Immature natural killer cell (primary cell): ENCODE measurements around the gene CCDC116. TPM values are rescaled to one million over a fixed set of nuclear protein-coding genes. Genes with fewer than 3 reads are reported as not detected.

ENCODE experiments used
- DNase-seq, 3 donors: peaks; one replicate each; pipeline ENCODE4 v3.0.0; 2022; ENCODE audit warnings: mixed read lengths in 1 of 3
- H3K27ac Mint-ChIP-seq, 6 donors: one replicate each; pipeline ENCODE4 v1.8.0; 2020; ENCODE audit warnings: mixed read lengths in 6 of 6, mild to moderate bottlenecking in 5 of 6, inconsistent platforms in 4 of 6, moderate library complexity in 3 of 6
- H3K27me3 Mint-ChIP-seq, 3 donors: one replicate each; pipeline ENCODE4 v1.8.0; 2020 to 2021; ENCODE audit warnings: low read depth in 3 of 3, mild to moderate bottlenecking in 3 of 3, mixed read lengths in 3 of 3, moderate library complexity in 3 of 3, inconsistent platforms in 1 of 3
- H3K36me3 Mint-ChIP-seq, 3 donors: one replicate each; pipeline ENCODE4 v1.8.0; 2020; ENCODE audit warnings: mixed read lengths in 3 of 3, inconsistent platforms in 2 of 3, mild to moderate bottlenecking in 2 of 3
- H3K4me1 Mint-ChIP-seq, 2 donors: one replicate each; pipeline ENCODE4 v1.8.0; 2020; ENCODE audit warnings: inconsistent platforms in 2 of 2, mild to moderate bottlenecking in 2 of 2, mixed read lengths in 2 of 2, moderate library complexity in 1 of 2
- H3K4me3 Mint-ChIP-seq, 5 donors: one replicate each; pipeline ENCODE4 v1.8.0; 2020; ENCODE audit warnings: mild to moderate bottlenecking in 5 of 5, mixed read lengths in 5 of 5, inconsistent platforms in 3 of 5, moderate library complexity in 3 of 5
- H3K9me3 Mint-ChIP-seq, 6 donors: one replicate each; pipeline ENCODE4 v1.8.0; 2020; ENCODE audit warnings: mild to moderate bottlenecking in 6 of 6, mixed read lengths in 6 of 6, inconsistent platforms in 4 of 6, moderate library complexity in 3 of 6
- polyA plus RNA-seq, 3 donors: library from polyadenylated mRNA; unstranded; fragments of 300-500 nt; fragmentation: Illumina TruSeq; gene quantifications; one replicate each; pipeline ENCODE4 v1.2.3, GENCODE V29; 2021

The CCDC116 gene
- polyA plus RNA-seq, 3 donors from 2014 or later = 0.13 TPM; not detected in 2

DNA sequence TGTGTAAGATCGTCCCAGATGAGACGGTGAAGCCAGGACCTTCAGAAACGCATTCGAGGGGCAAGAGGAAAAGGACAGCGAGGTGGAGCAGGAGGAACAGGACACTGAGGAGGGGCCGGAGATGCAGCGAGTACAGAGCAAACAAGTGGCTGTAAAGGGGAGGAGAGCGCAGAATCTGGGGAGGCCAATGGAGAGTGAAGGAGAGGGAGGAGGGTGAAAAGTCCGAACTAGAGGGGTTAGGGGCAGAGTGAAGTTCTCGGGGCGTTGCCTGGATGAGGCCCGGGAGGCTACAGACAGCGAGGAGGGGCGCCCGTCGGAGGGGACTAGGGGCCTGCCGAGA lies 24.4 kb downstream of the CCDC116 start:
- Mint-ChIP-seq H3K27me3 (peaks cover 0 to 2% (median 1%) of the 10 kb centered on the region in 3 donors), H3K27ac (peak overlapping the region in 5 of 6 donors; percentile 37 to 82 (median 74))
- no peak for DNase-seq

GRCh38 chr22:21657360-21658032 lies 24.9 kb downstream of the CCDC116 start:
- no peaks in the 10 kb centered on the region for H3K36me3 Mint-ChIP-seq
- DNase-seq = peak; percentile 77 to 81 (median 81)
- no peaks in the 10 kb centered on the region for H3K9me3 Mint-ChIP-seq
- H3K27me3 Mint-ChIP-seq = peaks cover 0 to 2% (median 1%) of the 10 kb centered on the region in 3 donors
- peaks cover 13 to 16% of the 10 kb centered on the region in 2 donors for H3K4me1 Mint-ChIP-seq
- peak overlapping the region; percentile 78 to 92 (median 85) for H3K4me3 Mint-ChIP-seq
- peak overlapping the region; percentile 48 to 84 (median 76) for H3K27ac Mint-ChIP-seq

More for the DNA sequence above, 24.4 kb downstream of the CCDC116 start:
- H3K9me3 Mint-ChIP-seq = no peaks in the 10 kb centered on the region
- H3K4me1 Mint-ChIP-seq = peaks cover 14 to 16% of the 10 kb centered on the region in 2 donors
- H3K36me3 Mint-ChIP-seq = no peaks in the 10 kb centered on the region
- peak overlapping the region; percentile 71 to 90 (median 78) for H3K4me3 Mint-ChIP-seq

- H3K4me3 Mint-ChIP-seq = no peak overlapping the region
- no peak for DNase-seq
Measured at GRCh38 chr22:21659864-21660525, 27.4 kb downstream of the CCDC116 start.

GRCh38 chr22:21660904-21661303 lies 28.3 kb downstream of the CCDC116 start:
- Mint-ChIP-seq H3K27me3 (peaks cover 4 to 8% (median 7%) of the 10 kb centered on the region in 3 donors), H3K27ac (no peak overlapping the region), H3K4me1 (peaks cover 26 to 27% of the 10 kb centered on the region in 2 donors), H3K9me3 (no peaks in the 10 kb centered on the region), H3K4me3 (no peak overlapping the region), H3K36me3 (no peaks in the 10 kb centered on the region)
- no peak for DNase-seq

More at GRCh38 chr22:21659864-21660525, 27.4 kb downstream of the CCDC116 start:
- peaks cover 0 to 5% (median 2%) of the 10 kb centered on the region in 3 donors for H3K27me3 Mint-ChIP-seq
- no peaks in the 10 kb centered on the region for H3K9me3 Mint-ChIP-seq
- peaks cover 16 to 21% of the 10 kb centered on the region in 2 donors for H3K4me1 Mint-ChIP-seq
- no peaks in the 10 kb centered on the region for H3K36me3 Mint-ChIP-seq
- H3K27ac Mint-ChIP-seq = no peak overlapping the region

- H3K9me3 Mint-ChIP-seq = no peaks in the 10 kb centered on the region
- peaks cover 10 to 15% (median 13%) of the 10 kb centered on the region in 3 donors for H3K27me3 Mint-ChIP-seq
- no peaks in the 10 kb centered on the region for H3K36me3 Mint-ChIP-seq
- no peak overlapping the region for H3K4me3 Mint-ChIP-seq
- H3K4me1 Mint-ChIP-seq = peaks cover 26% of the 10 kb centered on the region in 2 donors
- no peak overlapping the region for H3K27ac Mint-ChIP-seq
- DNase-seq = no peak
Measured at GRCh38 chr22:21661991-21662390, 29.4 kb downstream of the CCDC116 start.

GRCh38 chr22:21663738-21664137 lies 31.2 kb downstream of the CCDC116 start:
- Mint-ChIP-seq H3K27me3 (peaks cover 12 to 20% (median 17%) of the 10 kb centered on the region in 3 donors), H3K4me3 (peak overlapping the region; percentile 19 to 67 (median 38)), H3K4me1 (peaks cover 28 to 35% of the 10 kb centered on the region in 2 donors), H3K27ac (peak overlapping the region in 3 of 6 donors; percentile 61 to 65 (median 63)), H3K9me3 (no peaks in the 10 kb centered on the region), H3K36me3 (no peaks in the 10 kb centered on the region)
- no peak for DNase-seq

GRCh38 chr22:21665047-21665851 lies 32.7 kb downstream of the CCDC116 start:
- Mint-ChIP-seq H3K27ac (peak overlapping the region; percentile 89 to 99 (median 98)), H3K4me1 (peaks cover 33 to 47% of the 10 kb centered on the region in 2 donors), H3K4me3 (peak overlapping the region; percentile 93 to 99 (median 98)), H3K36me3 (peaks cover 0 to 7% (median 3%) of the 10 kb centered on the region in 3 donors), H3K9me3 (no peaks in the 10 kb centered on the region), H3K27me3 (peaks cover 12 to 20% (median 17%) of the 10 kb centered on the region in 3 donors)
- no peak for DNase-seq

DNA sequence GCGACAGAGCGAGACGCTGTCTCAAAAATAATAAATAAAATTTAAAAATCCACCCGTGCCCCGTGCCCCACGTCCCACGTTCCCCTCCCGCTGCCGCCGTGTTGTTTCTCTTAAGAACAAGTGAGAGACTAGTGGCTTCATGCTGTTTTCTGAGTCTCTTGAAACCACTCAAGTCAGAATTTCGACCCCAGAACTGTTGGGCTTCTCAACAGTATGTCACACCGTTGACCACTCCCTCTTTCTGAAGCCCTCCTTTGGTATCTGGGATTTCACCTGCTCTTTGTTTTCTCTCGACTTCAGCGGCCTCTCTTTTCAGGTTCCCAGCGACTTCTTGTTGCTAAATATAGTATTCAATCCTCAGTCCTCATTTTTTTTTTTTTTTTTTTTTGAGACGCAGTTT lies 34.2 kb downstream of the CCDC116 start:
- no peak for DNase-seq
- H3K9me3 Mint-ChIP-seq = no peaks in the 10 kb centered on the region
- peaks cover 12 to 19% (median 17%) of the 10 kb centered on the region in 3 donors for H3K27me3 Mint-ChIP-seq
- H3K36me3 Mint-ChIP-seq = peaks cover 4 to 12% (median 10%) of the 10 kb centered on the region in 3 donors
- H3K27ac Mint-ChIP-seq = peak overlapping the region; percentile 89 to 99 (median 98)
- H3K4me3 Mint-ChIP-seq = peak overlapping the region; percentile 93 to 99 (median 98)
- peaks cover 34 to 52% of the 10 kb centered on the region in 2 donors for H3K4me1 Mint-ChIP-seq

DNA sequence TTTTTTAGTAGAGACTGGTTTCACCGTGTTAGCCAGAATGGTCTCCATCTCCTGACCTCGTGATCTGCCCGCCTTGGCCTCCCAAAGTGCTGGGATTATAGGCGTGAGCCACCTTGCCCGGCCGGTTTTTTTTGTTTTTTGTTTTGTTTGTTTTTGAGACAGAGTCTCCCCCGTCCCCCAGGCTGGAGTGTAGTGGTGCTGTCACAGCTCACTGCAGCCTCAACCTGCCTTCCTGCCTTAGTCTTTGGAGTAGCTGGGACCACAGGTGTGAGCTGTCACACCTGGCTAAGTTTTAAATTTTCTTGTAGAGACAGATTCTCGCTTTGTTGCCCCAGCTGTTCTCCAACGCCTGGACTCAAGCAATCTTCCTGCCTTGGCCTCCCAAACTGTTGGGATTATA lies 36.5 kb downstream of the CCDC116 start:
- peaks cover 34 to 53% of the 10 kb centered on the region in 2 donors for H3K4me1 Mint-ChIP-seq
- peak overlapping the region in 2 of 6 donors; percentile 40 to 60 for H3K27ac Mint-ChIP-seq
- peaks cover 16 to 30% (median 16%) of the 10 kb centered on the region in 3 donors for H3K36me3 Mint-ChIP-seq
- peak overlapping the region in 4 of 5 donors; percentile 27 to 52 (median 36) for H3K4me3 Mint-ChIP-seq
- DNase-seq = no peak
- H3K27me3 Mint-ChIP-seq = peaks cover 12 to 19% (median 17%) of the 10 kb centered on the region in 3 donors
- H3K9me3 Mint-ChIP-seq = no peaks in the 10 kb centered on the region

- peaks cover 20 to 48% (median 26%) of the 10 kb centered on the region in 3 donors for H3K36me3 Mint-ChIP-seq
Measured at GRCh38 chr22:21672107-21672629, 39.6 kb downstream of the CCDC116 start.

GRCh38 chr22:21673534-21674321 lies 41.2 kb downstream of the CCDC116 start:
- Mint-ChIP-seq H3K4me3 (no peak overlapping the region), H3K36me3 (peaks cover 20 to 48% (median 26%) of the 10 kb centered on the region in 3 donors), H3K9me3 (no peaks in the 10 kb centered on the region), H3K27me3 (peaks cover 0 to 2% (median 2%) of the 10 kb centered on the region in 3 donors), H3K27ac (peak overlapping the region in 4 of 6 donors; percentile 30 to 72 (median 44)), H3K4me1 (peaks cover 30 to 36% of the 10 kb centered on the region in 2 donors)
- no peak for DNase-seq

More at GRCh38 chr22:21672107-21672629, 39.6 kb downstream of the CCDC116 start:
- Mint-ChIP-seq H3K4me3 (no peak overlapping the region), H3K27ac (no peak overlapping the region), H3K4me1 (peaks cover 23 to 32% of the 10 kb centered on the region in 2 donors), H3K27me3 (peaks cover 2 to 6% (median 2%) of the 10 kb centered on the region in 3 donors), H3K9me3 (no peaks in the 10 kb centered on the region)
- DNase-seq = no peak

DNA sequence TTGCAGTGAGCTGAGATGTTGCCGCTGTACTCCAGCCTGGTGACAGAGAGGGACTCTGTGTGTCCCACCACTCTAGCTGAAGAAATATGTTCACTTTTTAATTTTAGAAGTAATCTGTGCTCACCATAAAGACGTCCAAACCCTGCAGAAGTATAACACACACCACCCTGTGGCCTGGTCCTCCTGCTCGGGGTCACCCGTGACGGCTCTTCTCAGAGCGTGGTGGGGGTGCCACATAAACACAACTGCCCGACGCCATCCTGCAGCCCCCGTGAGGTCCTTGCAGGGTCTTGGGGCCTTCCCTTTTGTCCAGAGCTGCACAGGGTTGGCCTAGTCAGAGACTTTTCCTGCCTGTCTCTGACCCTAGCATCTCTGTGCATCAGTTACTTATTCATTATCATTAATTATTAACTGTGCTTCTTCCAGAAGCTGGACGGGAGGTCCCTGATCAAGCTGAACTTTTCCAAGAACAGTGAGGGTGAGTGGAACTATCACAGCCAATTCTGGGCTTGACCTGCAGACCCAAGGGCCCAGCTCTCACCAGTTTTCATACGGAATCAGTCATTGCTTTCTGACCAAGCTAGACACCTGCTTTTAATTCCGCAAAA lies 42.2 kb downstream of the CCDC116 start:
- DNase-seq = no peak
- peaks cover 20 to 47% (median 21%) of the 10 kb centered on the region in 3 donors for H3K36me3 Mint-ChIP-seq
- H3K27me3 Mint-ChIP-seq = peaks cover 0 to 2% (median 2%) of the 10 kb centered on the region in 3 donors
- peak overlapping the region in 2 of 6 donors; percentile 33 to 72 for H3K27ac Mint-ChIP-seq
- H3K4me3 Mint-ChIP-seq = no peak overlapping the region
- H3K4me1 Mint-ChIP-seq = peaks cover 25 to 30% of the 10 kb centered on the region in 2 donors
- H3K9me3 Mint-ChIP-seq = no peaks in the 10 kb centered on the region
